ENCODE data around the gene ERAP2. TPM values are rescaled to one million over a fixed set of nuclear protein-coding genes. Genes with fewer than 3 reads are reported as not detected.
"Not testable (repeated sequence)": the region's sequence is repeated elsewhere in the genome, so short reads cannot be mapped to it uniquely, and the experiment has no call there.

ERAP2 gene
- total RNA-seq, 1 donor from 2014 or later = 16.5 TPM

GRCh38 chr5:96871686-96872085 is 4.6 kb upstream of the ERAP2 start:
- DNase-seq (ENCODE audit: extremely low spot score in 2 of 2) = no peak
- intact Hi-C loops (cut with DNase I) = no loop called here
- no peak overlapping the region for H3K4me3 ChIP-seq

DNA sequence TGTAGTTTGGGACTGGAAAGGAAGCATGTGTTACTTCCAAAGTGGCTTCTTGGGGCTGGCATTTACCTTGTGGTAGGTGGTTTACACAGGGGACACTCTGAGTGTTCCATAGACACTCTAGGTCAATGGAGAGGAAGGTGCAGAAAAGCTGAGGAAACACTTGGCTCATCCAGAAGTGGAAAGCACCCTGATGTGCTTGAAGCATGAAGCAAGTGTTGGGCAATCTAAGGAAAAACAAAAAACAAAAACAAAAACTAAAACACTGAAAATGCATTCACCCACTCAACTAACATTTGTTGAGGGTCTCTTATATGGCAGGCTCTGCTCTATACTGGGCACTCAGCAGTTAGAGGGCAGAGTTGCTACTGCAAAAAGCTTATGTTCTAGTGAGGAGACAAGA is 2.9 kb upstream of the ERAP2 start:
- DNase-seq (ENCODE audit: extremely low spot score in 2 of 2) = no peak
- H3K4me3 ChIP-seq = no peak overlapping the region
- TF ChIP-seq POLR2A (IDR thresholded peaks at IDR 0.05) = no peak
- TF ChIP-seq, protein P1, sequence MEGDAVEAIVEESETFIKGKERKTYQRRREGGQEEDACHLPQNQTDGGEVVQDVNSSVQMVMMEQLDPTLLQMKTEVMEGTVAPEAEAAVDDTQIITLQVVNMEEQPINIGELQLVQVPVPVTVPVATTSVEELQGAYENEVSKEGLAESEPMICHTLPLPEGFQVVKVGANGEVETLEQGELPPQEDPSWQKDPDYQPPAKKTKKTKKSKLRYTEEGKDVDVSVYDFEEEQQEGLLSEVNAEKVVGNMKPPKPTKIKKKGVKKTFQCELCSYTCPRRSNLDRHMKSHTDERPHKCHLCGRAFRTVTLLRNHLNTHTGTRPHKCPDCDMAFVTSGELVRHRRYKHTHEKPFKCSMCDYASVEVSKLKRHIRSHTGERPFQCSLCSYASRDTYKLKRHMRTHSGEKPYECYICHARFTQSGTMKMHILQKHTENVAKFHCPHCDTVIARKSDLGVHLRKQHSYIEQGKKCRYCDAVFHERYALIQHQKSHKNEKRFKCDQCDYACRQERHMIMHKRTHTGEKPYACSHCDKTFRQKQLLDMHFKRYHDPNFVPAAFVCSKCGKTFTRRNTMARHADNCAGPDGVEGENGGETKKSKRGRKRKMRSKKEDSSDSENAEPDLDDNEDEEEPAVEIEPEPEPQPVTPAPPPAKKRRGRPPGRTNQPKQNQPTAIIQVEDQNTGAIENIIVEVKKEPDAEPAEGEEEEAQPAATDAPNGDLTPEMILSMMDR (IDR thresholded peaks at IDR 0.05) = no peak
- TF ChIP-seq POLR2AphosphoS5 (IDR thresholded peaks at IDR 0.05; ENCODE audit: insufficient read depth in 1 of 2, low read depth in 1 of 2) = no peak
- no peaks in the 10 kb centered on the region for H3K36me3 ChIP-seq
- intact Hi-C loops (cut with DNase I) = no loop called here
- H3K9me3 ChIP-seq = no peaks in the 10 kb centered on the region
- no peak overlapping the region for H3K27ac ChIP-seq
- no peaks in the 10 kb centered on the region for H3K27me3 ChIP-seq
- H3K4me1 ChIP-seq = peaks cover 11% of the 10 kb centered on the region

More at GRCh38 chr5:96871686-96872085, 4.6 kb upstream of the ERAP2 start:
- TF ChIP-seq, protein P1 (IDR thresholded peaks at IDR 0.05) = no peak
- TF ChIP-seq POLR2AphosphoS5 (IDR thresholded peaks at IDR 0.05; ENCODE audit: insufficient read depth in 1 of 2, low read depth in 1 of 2) (no peak), POLR2A (IDR thresholded peaks at IDR 0.05) (no peak)
- no peaks in the 10 kb centered on the region for H3K9me3 ChIP-seq
- H3K36me3 ChIP-seq = no peaks in the 10 kb centered on the region
- no peak overlapping the region for H3K27ac ChIP-seq
- H3K27me3 ChIP-seq = no peaks in the 10 kb centered on the region
- H3K4me1 ChIP-seq = no peaks in the 10 kb centered on the region

- intact Hi-C loops (cut with DNase I) = no loop called here
- Histone ChIP-seq H3K36me3 (no peaks in the 10 kb centered on the region), H3K9me3 (no peaks in the 10 kb centered on the region), H3K4me1 (peaks cover 11% of the 10 kb centered on the region), H3K27ac (no peak overlapping the region), H3K4me3 (no peak overlapping the region), H3K27me3 (no peaks in the 10 kb centered on the region)
- no peak for TF ChIP-seq POLR2A (IDR thresholded peaks at IDR 0.05)
- no peak for TF ChIP-seq POLR2AphosphoS5 (IDR thresholded peaks at IDR 0.05; ENCODE audit: insufficient read depth in 1 of 2, low read depth in 1 of 2)
- TF ChIP-seq, protein P1 (IDR thresholded peaks at IDR 0.05) = no peak
- no peak for DNase-seq (ENCODE audit: extremely low spot score in 2 of 2)
Observed at GRCh38 chr5:96874631-96875030, 1.7 kb upstream of the ERAP2 start.

DNA sequence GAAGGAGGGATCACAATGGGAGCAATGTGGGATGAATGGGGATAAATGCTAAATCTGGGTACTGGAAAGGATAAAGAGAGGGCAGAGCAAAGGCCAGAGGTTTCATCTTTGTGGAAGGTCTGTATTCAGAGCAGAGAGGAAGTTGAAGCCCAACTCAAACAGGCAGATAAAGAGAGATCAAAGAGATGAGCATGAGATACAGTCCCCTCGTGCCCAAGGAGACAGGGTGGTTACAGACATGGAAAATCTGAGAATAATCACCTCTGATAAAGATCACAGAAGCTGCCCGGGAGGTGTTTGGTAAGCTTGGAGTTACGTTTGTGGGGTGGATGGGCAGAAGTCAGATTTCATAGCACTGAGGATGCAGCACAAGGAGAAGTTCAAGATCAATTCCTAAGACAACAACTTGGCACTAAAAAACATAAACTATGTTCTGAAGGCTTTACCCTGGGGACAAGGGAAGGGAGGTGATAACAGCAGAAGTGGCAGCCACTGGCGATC is 459 bp upstream of the ERAP2 start:
- TF ChIP-seq POLR2A (IDR thresholded peaks at IDR 0.05) (no peak), POLR2AphosphoS5 (IDR thresholded peaks at IDR 0.05; ENCODE audit: insufficient read depth in 1 of 2, low read depth in 1 of 2) (no peak)
- TF ChIP-seq, protein P1 (IDR thresholded peaks at IDR 0.05) = no peak
- intact Hi-C loops (cut with DNase I) = no loop called here
- DNase-seq (ENCODE audit: extremely low spot score in 2 of 2) = no peak
- Histone ChIP-seq H3K4me3 (peak overlapping the region; percentile 48 to 67), H3K36me3 (no peaks in the 10 kb centered on the region), H3K27me3 (no peaks in the 10 kb centered on the region), H3K9me3 (no peaks in the 10 kb centered on the region), H3K27ac (peak overlapping the region; percentile 89), H3K4me1 (peaks cover 20% of the 10 kb centered on the region)

DNA sequence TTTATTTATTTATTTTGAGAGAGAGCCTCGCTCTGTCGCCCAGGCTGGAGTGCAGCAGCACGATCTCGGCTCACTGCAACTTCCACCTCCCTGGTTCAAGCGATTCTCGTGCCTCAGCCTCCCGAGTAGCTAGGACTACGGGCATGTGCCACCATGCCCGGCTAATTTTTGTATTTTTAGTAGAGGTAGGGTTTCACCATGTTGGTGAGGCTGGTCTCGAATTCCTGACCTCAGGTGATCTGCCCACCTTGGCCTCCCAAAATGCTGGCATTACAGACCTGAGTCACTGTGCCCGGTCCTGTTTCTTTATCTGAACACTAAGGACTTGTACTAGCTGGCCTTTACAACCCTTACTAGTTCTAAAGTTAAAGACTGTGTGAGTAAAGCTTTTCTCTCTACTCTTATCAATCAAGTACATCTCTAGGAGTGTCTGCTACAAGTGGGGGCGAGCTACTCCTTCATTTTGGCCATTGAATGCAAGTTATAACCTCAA is 723 bp downstream of the ERAP2 start:
- intact Hi-C loops (cut with DNase I); H3K27me3 ChIP-seq; DNase-seq (ENCODE audit: extremely low spot score in 2 of 2); H3K36me3 ChIP-seq; H3K9me3 ChIP-seq: not testable (repeated sequence)
- peak overlapping the region; percentile 48 to 67 for H3K4me3 ChIP-seq
- H3K4me1 ChIP-seq = peaks cover 31% of the 10 kb centered on the region
- H3K27ac ChIP-seq = peak overlapping the region; percentile 89
